SK-N-SH treated with all-trans-retinoic acid at 6 μM for 48 hours (cell line): ENCODE measurements around the gene VPS29.

ENCODE experiments used
- BACH2 ChIP-seq: fragments of 250-450 bp; sonication (Bioruptor Pico); IDR thresholded peaks from 2 replicates; pipeline ENCODE4 v1.9.0; 2021; ENCODE audit warnings: mild to moderate bottlenecking, borderline replicate concordance
- CSRNP3 ChIP-seq: fragments of 250-450 bp; sonication (Bioruptor Pico); IDR thresholded peaks from 2 replicates; pipeline ENCODE4 v1.5.1; 2021; ENCODE audit warnings: mild to moderate bottlenecking, moderate library complexity
- ESRRG ChIP-seq: fragments of 250-450 bp; sonication (Bioruptor Pico); IDR thresholded peaks from 2 replicates; pipeline ENCODE4 v1.6.1; 2021; ENCODE audit warnings: mild to moderate bottlenecking
- PATZ1 ChIP-seq: fragments of 250-450 bp; sonication (Bioruptor Pico); IDR thresholded peaks from 2 replicates; pipeline ENCODE4 v1.8.0; 2020; ENCODE audit warnings: mild to moderate bottlenecking, moderate library complexity, borderline replicate concordance
- POU6F1 ChIP-seq: fragments of 250-450 bp; sonication (Bioruptor Pico); IDR thresholded peaks from 2 replicates; pipeline ENCODE4 v1.8.0; 2021; ENCODE audit warnings: low read depth, mild to moderate bottlenecking, moderate library complexity, borderline replicate concordance
- SNAI2 ChIP-seq: fragments of 250-450 bp; sonication (Bioruptor Pico); IDR thresholded peaks from 2 replicates; pipeline ENCODE4 v1.5.0; 2020; ENCODE audit warnings: mild to moderate bottlenecking, moderate library complexity
- TOX ChIP-seq: fragments of 250-450 bp; sonication (Bioruptor Pico); IDR thresholded peaks from 2 replicates; pipeline ENCODE4 v1.8.0; 2021; ENCODE audit warnings: mild to moderate bottlenecking, moderate library complexity, borderline replicate concordance
- ZFP3 ChIP-seq: fragments of 250-450 bp; sonication (Bioruptor Pico); IDR thresholded peaks from 2 replicates; pipeline ENCODE4 v1.5.0; 2020; ENCODE audit warnings: mild to moderate bottlenecking, moderate library complexity
- ZFP30 ChIP-seq: fragments of 450-650 bp; formaldehyde crosslinking; IDR thresholded peaks from 2 replicates; pipeline ENCODE4 v1.5.0; 2022; ENCODE audit warnings: mild to moderate bottlenecking, moderate library complexity
- ZNF8 ChIP-seq: fragments of 450-650 bp; formaldehyde crosslinking; IDR thresholded peaks from 2 replicates; pipeline ENCODE4 v1.5.0; 2020; ENCODE audit warnings: mild to moderate bottlenecking, moderate library complexity

GRCh38 chr12:110549716-110550115 lies 47.8 kb upstream of the VPS29 start:
- TF ChIP-seq BACH2 (CRISPR knock-in tag) = no peak
- TF ChIP-seq SNAI2 = no peak
- TF ChIP-seq CSRNP3 = no peak
- TF ChIP-seq TOX (CRISPR knock-in tag) = no peak
- no peak for TF ChIP-seq ZFP3 (CRISPR knock-in tag)
- no peak for TF ChIP-seq ZNF8 (CRISPR knock-in tag)
- TF ChIP-seq ZFP30 (CRISPR knock-in tag) = no peak
- TF ChIP-seq PATZ1 = no peak
- TF ChIP-seq POU6F1 = no peak
- TF ChIP-seq ESRRG = no peak
